ENCODE measurements around the gene BAZ2A.
"Not testable (repeated sequence)": the region's sequence is repeated elsewhere in the genome, so short reads cannot be mapped to it uniquely, and the experiment has no call there.

Gene BAZ2A

GRCh38 chr12:56630180-56630632, at the start of gene BAZ2A:
Gene BAZ2A, minus strand, starts transcription at chr12:56630326. Its CDS starts 12,796 bp downstream, at chr12:56617530.
- DNase-seq (ENCODE audit: low read depth in 2 of 2): peak; percentile 60 to 79

- no peak for DNase-seq (ENCODE audit: low read depth in 2 of 2)
Observed at GRCh38 chr12:56678852-56679251, 48.7 kb upstream of the BAZ2A start.

- no peak for DNase-seq (ENCODE audit: low read depth in 2 of 2)
Observed at GRCh38 chr12:56677680-56678079, 47.6 kb upstream of the BAZ2A start.

- no peak for DNase-seq (ENCODE audit: low read depth in 2 of 2)
Observed at GRCh38 chr12:56676851-56677580, 46.9 kb upstream of the BAZ2A start.

- DNase-seq (ENCODE audit: low read depth in 2 of 2): no peak
Observed at GRCh38 chr12:56671608-56672007, 41.5 kb upstream of the BAZ2A start.

GRCh38 chr12:56670836-56671235, 40.7 kb upstream of the BAZ2A start:
- DNase-seq (ENCODE audit: low read depth in 2 of 2): no peak

GRCh38 chr12:56668197-56668457, 38.0 kb upstream of the BAZ2A start:
- no peak for DNase-seq (ENCODE audit: low read depth in 2 of 2)

GRCh38 chr12:56661979-56662638, 32.0 kb upstream of the BAZ2A start:
- no peak for DNase-seq (ENCODE audit: low read depth in 2 of 2)

GRCh38 chr12:56661560-56661959, 31.4 kb upstream of the BAZ2A start:
- DNase-seq (ENCODE audit: low read depth in 2 of 2): no peak

- DNase-seq (ENCODE audit: low read depth in 2 of 2): no peak
Observed at GRCh38 chr12:56658921-56659320, 28.8 kb upstream of the BAZ2A start.

- no peak for DNase-seq (ENCODE audit: low read depth in 2 of 2)
Observed at GRCh38 chr12:56657416-56658379, 27.6 kb upstream of the BAZ2A start.

- not testable (repeated sequence) for DNase-seq (ENCODE audit: low read depth in 2 of 2)
Observed at GRCh38 chr12:56653781-56654180, 23.7 kb upstream of the BAZ2A start.

GRCh38 chr12:56648023-56648422, 17.9 kb upstream of the BAZ2A start:
- not testable (repeated sequence) for DNase-seq (ENCODE audit: low read depth in 2 of 2)

- peak; percentile 68 to 75 for DNase-seq (ENCODE audit: low read depth in 2 of 2)
Observed at GRCh38 chr12:56645717-56646446, 15.8 kb upstream of the BAZ2A start, which contains the start of gene ATP5F1B. Gene ATP5F1B, minus strand, starts transcription at chr12:56645984. Its CDS starts 21 bp downstream, at chr12:56645963.

GRCh38 chr12:56645201-56645716, 15.1 kb upstream of the BAZ2A start:
- DNase-seq (ENCODE audit: low read depth in 2 of 2): no peak

GRCh38 chr12:56644654-56645053, 14.5 kb upstream of the BAZ2A start:
- DNase-seq (ENCODE audit: low read depth in 2 of 2): no peak

- DNase-seq (ENCODE audit: low read depth in 2 of 2): no peak
Observed at GRCh38 chr12:56641219-56641618, 11.1 kb upstream of the BAZ2A start.

- DNase-seq (ENCODE audit: low read depth in 2 of 2): no peak
Observed at GRCh38 chr12:56637621-56638020, 7.5 kb upstream of the BAZ2A start.

GRCh38 chr12:56636675-56637540, 6.8 kb upstream of the BAZ2A start:
- peak; percentile 75 to 82 for DNase-seq (ENCODE audit: low read depth in 2 of 2)
